GM18867 (cell line): ENCODE results near the gene HDAC9.

ENCODE experiments used
- ATAC-seq: cut with Tn5 transposase; IDR thresholded peaks from one replicate; pipeline ENCODE4 v1.9.1; 2021; ENCODE audit warnings: mild to moderate bottlenecking, moderate library complexity; ENCODE audit not compliant: unreplicated experiment

HDAC9 gene

GRCh38 chr7:18828260-18828993, 332.9 kb downstream of the HDAC9 start:
- ATAC-seq, result no peak

DNA sequence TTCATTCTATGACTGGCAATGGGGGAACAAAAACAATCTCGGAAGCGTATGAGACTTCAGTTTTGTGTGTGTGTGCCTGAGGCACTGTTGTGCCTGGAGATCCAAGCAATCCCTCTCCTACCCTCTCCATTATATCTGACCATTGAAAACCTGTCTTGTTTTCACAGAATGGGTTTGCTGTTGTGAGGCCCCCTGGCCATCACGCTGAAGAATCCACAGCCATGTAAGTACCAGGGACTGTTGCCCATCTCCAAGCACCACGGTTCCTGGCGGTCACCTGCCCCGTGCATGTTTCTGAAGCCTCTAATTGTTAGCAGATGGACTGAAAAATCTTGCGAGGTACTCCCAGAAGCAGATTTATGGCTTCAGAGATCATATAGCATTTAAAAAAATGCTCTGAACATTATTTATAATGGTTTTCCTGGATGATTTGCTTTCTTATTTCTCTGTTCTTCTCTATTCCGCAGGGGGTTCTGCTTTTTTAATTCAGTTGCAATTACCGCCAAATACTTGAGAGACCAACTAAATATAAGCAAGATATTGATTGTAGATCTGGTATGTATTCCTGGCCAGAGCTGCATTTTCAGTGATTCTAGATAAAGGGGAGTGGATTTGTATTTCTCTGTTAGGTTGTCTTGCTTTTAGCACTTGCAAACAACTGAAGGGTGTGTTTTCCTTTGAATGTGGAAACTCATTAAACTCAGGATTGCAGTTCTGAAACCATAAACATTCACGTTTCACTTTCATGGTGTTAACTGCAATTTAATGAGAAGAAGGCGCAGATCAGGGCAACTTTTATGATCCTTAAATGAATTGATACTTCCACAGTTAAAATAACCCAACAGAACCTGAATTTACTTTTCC, 333.7 kb downstream of the HDAC9 start:
- ATAC-seq, result no peak

DNA sequence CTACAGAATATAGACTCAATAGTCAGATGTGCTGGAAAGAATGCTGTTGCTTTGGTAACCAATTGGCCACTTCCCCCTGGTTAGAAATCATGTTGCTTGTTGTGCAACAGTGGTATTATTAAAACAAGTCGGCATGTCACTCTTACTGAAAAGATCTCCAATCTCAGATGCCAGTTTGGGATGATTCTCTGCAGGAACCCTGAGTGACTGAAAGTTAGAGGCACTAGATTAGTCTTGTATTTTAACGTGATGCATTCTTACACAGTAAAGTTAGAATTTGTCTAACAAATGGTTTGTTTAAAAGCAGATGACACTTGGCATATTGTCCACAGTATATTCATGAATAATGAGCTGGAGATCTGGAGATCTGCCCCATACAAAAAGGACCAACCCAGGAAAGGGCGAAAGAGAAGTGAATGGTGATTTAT, 334.3 kb downstream of the HDAC9 start:
- no peak for ATAC-seq

- ATAC-seq, result no peak
Measured at GRCh38 chr7:18831419-18831818, 335.9 kb downstream of the HDAC9 start.

- ATAC-seq, result no peak
Measured at GRCh38 chr7:18831943-18832342, 336.4 kb downstream of the HDAC9 start.

DNA sequence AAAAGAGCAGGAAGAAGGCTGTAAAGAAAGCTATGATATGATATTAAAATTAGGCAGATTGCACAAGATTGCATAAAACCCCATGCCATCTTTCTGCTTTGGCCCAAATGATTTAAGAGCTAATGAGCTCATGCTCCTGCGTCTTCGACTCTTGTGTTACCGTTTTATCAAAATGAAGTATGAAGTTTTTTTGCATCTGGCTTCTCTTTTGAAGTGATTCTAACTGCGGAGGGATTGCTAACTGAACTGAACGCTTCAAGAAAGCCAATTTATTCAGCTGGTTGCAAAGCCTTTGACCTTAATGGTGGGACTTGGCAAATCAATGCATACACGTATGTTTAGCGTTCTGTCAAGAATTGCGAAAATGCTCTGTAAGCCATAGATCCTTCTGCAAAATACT, 339.0 kb downstream of the HDAC9 start:
- ATAC-seq, result no peak

- no peak for ATAC-seq
Measured at GRCh38 chr7:18835001-18835690, 339.6 kb downstream of the HDAC9 start.

DNA sequence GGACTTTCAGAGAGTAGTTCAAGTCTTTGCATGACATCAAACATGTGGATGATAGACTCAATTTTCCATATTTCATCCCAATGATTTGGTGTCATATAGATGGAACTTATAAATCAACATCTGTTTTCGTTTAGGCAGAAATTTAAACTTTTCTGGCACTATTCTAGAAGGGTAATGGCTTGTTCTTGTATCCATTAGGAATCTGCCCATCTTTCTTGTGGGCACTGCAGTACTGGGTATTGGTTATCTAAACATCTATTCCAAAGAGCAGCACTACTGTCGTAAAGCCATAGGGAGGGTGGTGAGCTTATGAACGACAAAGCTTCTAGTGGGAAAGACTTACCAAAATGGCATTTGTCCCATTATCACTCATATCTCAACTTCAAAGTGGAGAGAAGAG, 348.4 kb downstream of the HDAC9 start:
- no peak for ATAC-seq

DNA sequence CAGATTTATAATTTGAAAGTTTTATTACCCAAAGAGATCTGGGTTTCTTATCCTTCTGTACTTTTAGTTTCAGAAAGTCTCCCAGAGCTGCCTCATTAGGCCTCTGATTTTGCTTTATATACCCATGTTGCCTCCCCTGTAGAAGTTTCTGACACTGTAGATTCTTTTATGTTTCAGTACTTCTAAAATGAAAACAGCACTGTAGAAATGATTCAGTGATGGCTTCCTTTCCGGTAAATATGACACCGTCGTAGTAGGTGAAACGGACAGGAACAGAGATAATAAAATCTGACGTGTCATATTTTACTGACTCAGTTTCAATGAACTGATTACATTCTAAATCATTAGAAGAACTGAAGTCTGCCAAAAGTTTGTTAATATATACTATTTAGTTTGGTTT, 349.2 kb downstream of the HDAC9 start:
- no peak for ATAC-seq

- no peak for ATAC-seq
Measured at GRCh38 chr7:18845700-18846099, 350.2 kb downstream of the HDAC9 start.

GRCh38 chr7:18846765-18847215, 351.2 kb downstream of the HDAC9 start:
- ATAC-seq, result no peak

DNA sequence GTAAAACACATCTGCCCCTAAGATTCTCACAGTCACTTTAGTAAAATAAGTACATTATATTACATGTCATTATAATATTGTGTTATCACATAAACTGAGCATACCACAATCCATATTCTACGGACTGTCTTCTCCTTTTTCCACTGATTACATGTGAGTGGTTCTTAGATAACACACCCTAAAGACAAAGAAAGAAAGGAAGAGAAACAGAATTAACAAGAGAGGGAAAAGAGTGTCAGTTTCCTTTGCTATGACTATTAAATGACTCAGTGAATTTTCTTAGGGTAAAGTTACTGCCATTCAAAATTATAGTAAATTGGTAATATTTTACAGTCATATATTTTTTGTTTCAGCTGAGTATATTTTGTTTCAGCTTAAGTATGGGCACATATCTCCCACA, 353.6 kb downstream of the HDAC9 start:
- ATAC-seq, result no peak

GRCh38 chr7:18855796-18856195, 360.2 kb downstream of the HDAC9 start:
- no peak for ATAC-seq

DNA sequence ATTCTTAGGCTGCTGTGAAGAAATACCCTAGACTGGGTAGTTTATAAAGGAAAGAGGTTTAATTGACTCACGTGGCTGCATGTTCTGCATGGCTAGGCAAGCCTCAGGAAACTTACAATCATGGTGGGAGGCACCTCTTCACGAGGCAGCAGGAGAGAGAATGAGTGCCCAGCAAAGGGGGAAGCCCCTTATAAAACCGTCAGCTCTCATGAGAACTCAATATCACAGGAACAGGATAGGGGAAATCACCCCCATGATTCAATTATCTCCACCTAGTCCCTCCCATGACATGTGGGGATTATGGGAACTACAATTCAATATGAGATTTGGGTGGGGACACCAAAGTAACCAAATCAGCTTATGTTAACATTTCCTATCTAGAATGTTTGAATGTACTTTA, 362.7 kb downstream of the HDAC9 start:
- ATAC-seq, result no peak

GRCh38 chr7:18859318-18859717, 363.8 kb downstream of the HDAC9 start:
- no peak for ATAC-seq

- ATAC-seq, result no peak
Measured at GRCh38 chr7:18860221-18860620, 364.7 kb downstream of the HDAC9 start.

GRCh38 chr7:18861514-18862118, 366.1 kb downstream of the HDAC9 start:
- ATAC-seq, result no peak

GRCh38 chr7:18864967-18865366, 369.4 kb downstream of the HDAC9 start:
- ATAC-seq, result no peak

DNA sequence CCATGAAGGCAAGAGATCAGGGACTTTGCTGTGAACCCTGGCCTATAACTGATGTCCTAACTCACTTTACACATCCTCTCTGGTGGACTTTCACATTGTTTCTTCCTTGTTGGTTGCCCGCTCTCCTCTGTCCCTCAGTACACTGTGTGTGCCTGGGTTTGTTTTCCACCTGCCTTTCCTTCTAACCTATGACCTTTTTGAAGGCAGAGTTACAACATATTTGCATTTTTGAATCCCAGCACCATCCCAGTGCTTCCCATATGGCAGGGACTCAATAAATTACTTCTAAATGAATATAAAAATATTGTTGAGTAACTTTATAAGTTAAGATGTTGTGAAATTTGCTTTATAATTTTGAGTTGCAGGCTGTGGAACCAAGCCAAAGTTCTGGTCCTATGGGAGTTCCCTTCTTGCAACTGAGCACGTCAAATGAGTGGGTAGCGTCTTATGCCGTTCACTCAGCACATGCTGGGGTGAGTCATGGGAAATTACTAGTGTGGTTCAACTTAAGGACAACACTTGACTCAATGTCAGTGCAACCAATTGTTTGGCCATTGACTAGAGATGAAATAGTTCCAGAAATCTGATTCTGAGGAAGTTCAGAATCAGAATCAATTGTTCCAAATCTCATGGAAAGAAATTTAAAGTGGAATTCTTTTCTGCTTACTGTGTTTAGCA, 370.9 kb downstream of the HDAC9 start:
- peak; percentile 73 for ATAC-seq

- ATAC-seq, result no peak
Measured at GRCh38 chr7:18872344-18872743, 376.8 kb downstream of the HDAC9 start.
